GM12878 (cell line): ENCODE results near the gene SLC31A1. TPM values are rescaled to one million over a fixed set of nuclear protein-coding genes. Genes with fewer than 3 reads are reported as not detected.

Source experiments
- BHLHE40 ChIP-seq, 2 experiments: fragments of 450-650 bp in 1 of 2; IDR thresholded peaks; 2 replicates each; pipeline ENCODE4 v1.6.1; 2011 to 2017; ENCODE audit warnings: low read depth in 2 of 2, borderline replicate concordance in 1 of 2, improper control_type of control experiment in 1 of 2, low read length in 1 of 2, mild to moderate bottlenecking in 1 of 2
- EZH2 ChIP-seq: IDR thresholded peaks from 2 replicates; pipeline ENCODE4 v1.6.1; 2012; ENCODE audit warnings: low read depth, mild to moderate bottlenecking, control low read depth, inconsistent platforms, low read length, borderline replicate concordance; ENCODE audit not compliant: control insufficient read depth
- NBN ChIP-seq: fragments of 450-650 bp; IDR thresholded peaks from 2 replicates; pipeline ENCODE4 v1.6.1; 2016
- NFYB ChIP-seq: IDR thresholded peaks from 2 replicates; pipeline ENCODE4 v1.6.1; 2011; ENCODE audit warnings: low read depth, mild to moderate bottlenecking, low read length, improper control_type of control experiment, moderate library complexity; ENCODE audit not compliant: insufficient read depth
- NR2F1 ChIP-seq: fragments of 450-650 bp; conservative IDR thresholded peaks from 2 replicates; pipeline ENCODE4 v1.6.1; 2017; ENCODE audit warnings: mild to moderate bottlenecking
- POLR2A ChIP-seq: IDR thresholded peaks from 2 replicates; pipeline ENCODE4 v1.6.1; 2011; ENCODE audit warnings: low read depth, mild to moderate bottlenecking, low read length
- POLR2AphosphoS2 ChIP-seq: IDR thresholded peaks from 2 replicates; pipeline ENCODE4 v1.6.1; 2011; ENCODE audit warnings: low read depth, mild to moderate bottlenecking, low read length, improper control_type of control experiment, moderate library complexity
- RAD51 ChIP-seq: fragments of 450-650 bp; IDR thresholded peaks from 2 replicates; pipeline ENCODE4 v1.6.1; 2016; ENCODE audit warnings: moderate library complexity, mild to moderate bottlenecking, inconsistent platforms
- ZBED1 ChIP-seq: IDR thresholded peaks from 2 replicates; pipeline ENCODE4 v1.6.1; 2016; ENCODE audit warnings: borderline replicate concordance
- ZBTB40 ChIP-seq: fragments of 450-650 bp; IDR thresholded peaks from 2 replicates; pipeline ENCODE4 v1.6.1; 2016; ENCODE audit warnings: mild to moderate bottlenecking, moderate library complexity, borderline replicate concordance
- ZNF217 ChIP-seq: fragments of 450-650 bp; IDR thresholded peaks from 2 replicates; pipeline ENCODE4 v1.6.1; 2017; ENCODE audit warnings: antibody characterized with exemption, mild to moderate bottlenecking
- polyA plus RNA-seq, 11 experiments: library from polyadenylated mRNA; depleted of rRNA in 4 of 11; unstranded in 6 of 11; stranded (reverse) in 5 of 11; fragments of >200 nt; fragmentation: Nextera tagmentation in 4 of 11; fragmentation: Illumina TruSeq in 1 of 11; extraction: Ambion mirVana in 4 of 11; extraction: Trizol in 1 of 11; gene quantifications; 1 replicate in 1 of 11; 2 replicates in 10 of 11; pipeline versions ENCODE4 v1.2.1 to v1.2.3, GENCODE V29; 2011 to 2016; ENCODE audit warnings: inconsistent platforms in 2 of 11, missing spikeins in 2 of 11, low read depth in 1 of 11
- total RNA-seq, 4 experiments: library from RNA; depleted of rRNA in 3 of 4; stranded (reverse); fragments of >200 nt in 3 of 4; fragmentation: Illumina TruSeq in 1 of 4; extraction: Trizol in 1 of 4; gene quantifications; 2 replicates each; pipeline versions ENCODE4 v1.2.1 to v1.2.3, GENCODE V29; 2013 to 2021
- TF ChIP-seq, protein P1 (sequence below): fragments of 450-650 bp; IDR thresholded peaks from 2 replicates; pipeline ENCODE4 v1.6.1; 2018; ENCODE audit warnings: mild to moderate bottlenecking, low read depth, moderate library complexity; ENCODE audit not compliant: partially characterized antibody
- TF ChIP-seq, protein P2 (sequence below): fragments of 450-650 bp; IDR thresholded peaks from 2 replicates; pipeline ENCODE4 v1.6.1; 2017; ENCODE audit warnings: mild to moderate bottlenecking, moderate library complexity
- TF ChIP-seq, protein P3 (sequence below): fragments of 450-650 bp; IDR thresholded peaks from 2 replicates; pipeline ENCODE4 v1.6.1; 2017; ENCODE audit warnings: borderline replicate concordance

SLC31A1 gene
- total and polyA plus RNA-seq, 10 of the 15 experiments (the other 5 are each of a cell fraction or from before 2014, with no cell fraction given), result 7.3 to 16.2 (median 10.5) TPM

- TF ChIP-seq, protein P1, sequence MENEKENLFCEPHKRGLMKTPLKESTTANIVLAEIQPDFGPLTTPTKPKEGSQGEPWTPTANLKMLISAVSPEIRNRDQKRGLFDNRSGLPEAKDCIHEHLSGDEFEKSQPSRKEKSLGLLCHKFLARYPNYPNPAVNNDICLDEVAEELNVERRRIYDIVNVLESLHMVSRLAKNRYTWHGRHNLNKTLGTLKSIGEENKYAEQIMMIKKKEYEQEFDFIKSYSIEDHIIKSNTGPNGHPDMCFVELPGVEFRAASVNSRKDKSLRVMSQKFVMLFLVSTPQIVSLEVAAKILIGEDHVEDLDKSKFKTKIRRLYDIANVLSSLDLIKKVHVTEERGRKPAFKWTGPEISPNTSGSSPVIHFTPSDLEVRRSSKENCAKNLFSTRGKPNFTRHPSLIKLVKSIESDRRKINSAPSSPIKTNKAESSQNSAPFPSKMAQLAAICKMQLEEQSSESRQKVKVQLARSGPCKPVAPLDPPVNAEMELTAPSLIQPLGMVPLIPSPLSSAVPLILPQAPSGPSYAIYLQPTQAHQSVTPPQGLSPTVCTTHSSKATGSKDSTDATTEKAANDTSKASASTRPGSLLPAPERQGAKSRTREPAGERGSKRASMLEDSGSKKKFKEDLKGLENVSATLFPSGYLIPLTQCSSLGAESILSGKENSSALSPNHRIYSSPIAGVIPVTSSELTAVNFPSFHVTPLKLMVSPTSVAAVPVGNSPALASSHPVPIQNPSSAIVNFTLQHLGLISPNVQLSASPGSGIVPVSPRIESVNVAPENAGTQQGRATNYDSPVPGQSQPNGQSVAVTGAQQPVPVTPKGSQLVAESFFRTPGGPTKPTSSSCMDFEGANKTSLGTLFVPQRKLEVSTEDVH, result peak; percentile 66
- no peak for TF ChIP-seq RAD51
- TF ChIP-seq, protein P2, sequence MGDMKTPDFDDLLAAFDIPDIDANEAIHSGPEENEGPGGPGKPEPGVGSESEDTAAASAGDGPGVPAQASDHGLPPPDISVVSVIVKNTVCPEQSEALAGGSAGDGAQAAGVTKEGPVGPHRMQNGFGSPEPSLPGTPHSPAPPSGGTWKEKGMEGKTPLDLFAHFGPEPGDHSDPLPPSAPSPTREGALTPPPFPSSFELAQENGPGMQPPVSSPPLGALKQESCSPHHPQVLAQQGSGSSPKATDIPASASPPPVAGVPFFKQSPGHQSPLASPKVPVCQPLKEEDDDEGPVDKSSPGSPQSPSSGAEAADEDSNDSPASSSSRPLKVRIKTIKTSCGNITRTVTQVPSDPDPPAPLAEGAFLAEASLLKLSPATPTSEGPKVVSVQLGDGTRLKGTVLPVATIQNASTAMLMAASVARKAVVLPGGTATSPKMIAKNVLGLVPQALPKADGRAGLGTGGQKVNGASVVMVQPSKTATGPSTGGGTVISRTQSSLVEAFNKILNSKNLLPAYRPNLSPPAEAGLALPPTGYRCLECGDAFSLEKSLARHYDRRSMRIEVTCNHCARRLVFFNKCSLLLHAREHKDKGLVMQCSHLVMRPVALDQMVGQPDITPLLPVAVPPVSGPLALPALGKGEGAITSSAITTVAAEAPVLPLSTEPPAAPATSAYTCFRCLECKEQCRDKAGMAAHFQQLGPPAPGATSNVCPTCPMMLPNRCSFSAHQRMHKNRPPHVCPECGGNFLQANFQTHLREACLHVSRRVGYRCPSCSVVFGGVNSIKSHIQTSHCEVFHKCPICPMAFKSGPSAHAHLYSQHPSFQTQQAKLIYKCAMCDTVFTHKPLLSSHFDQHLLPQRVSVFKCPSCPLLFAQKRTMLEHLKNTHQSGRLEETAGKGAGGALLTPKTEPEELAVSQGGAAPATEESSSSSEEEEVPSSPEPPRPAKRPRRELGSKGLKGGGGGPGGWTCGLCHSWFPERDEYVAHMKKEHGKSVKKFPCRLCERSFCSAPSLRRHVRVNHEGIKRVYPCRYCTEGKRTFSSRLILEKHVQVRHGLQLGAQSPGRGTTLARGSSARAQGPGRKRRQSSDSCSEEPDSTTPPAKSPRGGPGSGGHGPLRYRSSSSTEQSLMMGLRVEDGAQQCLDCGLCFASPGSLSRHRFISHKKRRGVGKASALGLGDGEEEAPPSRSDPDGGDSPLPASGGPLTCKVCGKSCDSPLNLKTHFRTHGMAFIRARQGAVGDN, result peak; percentile 66; the same call in 1 of the 2 replicates
- no peak for TF ChIP-seq NFYB
- peak; percentile 83 for TF ChIP-seq POLR2AphosphoS2
- TF ChIP-seq, protein P3, sequence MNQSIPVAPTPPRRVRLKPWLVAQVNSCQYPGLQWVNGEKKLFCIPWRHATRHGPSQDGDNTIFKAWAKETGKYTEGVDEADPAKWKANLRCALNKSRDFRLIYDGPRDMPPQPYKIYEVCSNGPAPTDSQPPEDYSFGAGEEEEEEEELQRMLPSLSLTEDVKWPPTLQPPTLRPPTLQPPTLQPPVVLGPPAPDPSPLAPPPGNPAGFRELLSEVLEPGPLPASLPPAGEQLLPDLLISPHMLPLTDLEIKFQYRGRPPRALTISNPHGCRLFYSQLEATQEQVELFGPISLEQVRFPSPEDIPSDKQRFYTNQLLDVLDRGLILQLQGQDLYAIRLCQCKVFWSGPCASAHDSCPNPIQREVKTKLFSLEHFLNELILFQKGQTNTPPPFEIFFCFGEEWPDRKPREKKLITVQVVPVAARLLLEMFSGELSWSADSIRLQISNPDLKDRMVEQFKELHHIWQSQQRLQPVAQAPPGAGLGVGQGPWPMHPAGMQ, result peak; percentile 37; the same call in 1 of the 2 replicates
- TF ChIP-seq ZBED1, result no peak
- TF ChIP-seq NBN, result peak; percentile 90
- peak; percentile 85 for TF ChIP-seq NR2F1
- no peak for TF ChIP-seq ZNF217
- TF ChIP-seq POLR2A, result peak; percentile 100
- TF ChIP-seq EZH2, result no peak
- TF ChIP-seq BHLHE40 (IDR thresholded peaks at IDR 0.05; ENCODE audit: borderline replicate concordance in 1 of 2, low read depth in 2 of 2, low read length in 1 of 2), result peak; percentile 51 to 61; a peak in 2 of 4 replicates
- peak; percentile 94 for TF ChIP-seq ZBTB40
These were observed 54.1 kb downstream of the SLC31A1 start, which contains the start of the genes CDC26 and PRPF4 (continued) for GRCh38 chr9:113275157-113276131.
